Heart left ventricle (tissue), 16 donors: ENCODE measurements around the gene PHACTR3. TPM values are rescaled to one million over a fixed set of nuclear protein-coding genes. Genes with fewer than 3 reads are reported as not detected.

Experiments used
- ATAC-seq, 4 donors: fragments of 200-7000 bp; cut with Tn5 transposase; one replicate each; pipeline ENCODE4 v1.9.1; 2020 to 2022; ENCODE audit warnings: moderate library complexity in 4 of 4, mild to moderate bottlenecking in 3 of 4, moderate number of reproducible peaks in 1 of 4
- DNase-seq, 5 donors: peaks; one replicate each; pipeline ENCODE4 v3.0.0-alpha.2; 2020
- H3K27ac ChIP-seq, 12 donors: fragments of 200-600 bp; sonication (generic) in 4 of 12; one replicate each; pipeline versions ENCODE4 v1.5.0 to v1.8.0; 2016 to 2022; ENCODE audit warnings: mild to moderate bottlenecking in 2 of 12
- H3K27me3 ChIP-seq, 9 donors: fragments of 200-600 bp; sonication (generic) in 2 of 9; one replicate each; pipeline versions ENCODE4 v1.5.1 to v1.8.0; 2016 to 2022; ENCODE audit warnings: mild to moderate bottlenecking in 3 of 9
- H3K36me3 ChIP-seq, 9 donors: fragments of 200-600 bp; sonication (generic) in 2 of 9; one replicate each; pipeline versions ENCODE4 v1.5.0 to v1.8.0; 2018 to 2022; ENCODE audit warnings: mild to moderate bottlenecking in 2 of 9
- H3K4me1 ChIP-seq, 12 donors: fragments of 200-600 bp; sonication (generic) in 4 of 12; one replicate each; pipeline versions ENCODE4 v1.5.0 to v1.8.0; 2016 to 2022; ENCODE audit warnings: mild to moderate bottlenecking in 3 of 12
- H3K4me3 ChIP-seq, 12 donors: fragments of 200-600 bp; sonication (generic) in 4 of 12; one replicate each; pipeline versions ENCODE4 v1.5.0 to v1.8.0; 2017 to 2022; ENCODE audit warnings: mild to moderate bottlenecking in 9 of 12, moderate library complexity in 4 of 12
- H3K9me3 ChIP-seq, 12 donors: fragments of 200-600 bp; sonication (generic) in 4 of 12; one replicate each; pipeline versions ENCODE4 v1.5.0 to v1.8.0; 2016 to 2022; ENCODE audit warnings: mild to moderate bottlenecking in 1 of 12
- CTCF ChIP-seq, 12 donors: fragments of 200-600 bp; sonication (generic) in 4 of 12; IDR thresholded peaks; one replicate each; pipeline versions ENCODE4 v1.5.0 to v1.8.0; 2018 to 2022; ENCODE audit warnings: antibody characterized with exemption in 12 of 12, mild to moderate bottlenecking in 5 of 12
- POLR2A ChIP-seq, 2 donors: fragments of 450-650 bp; IDR thresholded peaks; one replicate each; pipeline ENCODE4 v1.6.1; 2017; ENCODE audit warnings: antibody characterized with exemption in 2 of 2, mild to moderate bottlenecking in 2 of 2, moderate library complexity in 2 of 2
- WGBS, 4 donors: extraction: QIAGEN DNeasy Blood & Tissue Kit in 2 of 4; methylation state at CpG; one replicate each; pipeline versions ENCODE4 v1.1.5 to v1.1.7; 2013 to 2018; 5-methylcytosine and 5-hydroxymethylcytosine counted together
- intact Hi-C, 10 donors: fragments of 100-400 bp; cut with DNase I; formaldehyde crosslinking; loops; one replicate each; pipeline versions ENCODE4 v1.11.1 to v1.14.2; 2022
- polyA plus RNA-seq, 2 donors: library from polyadenylated mRNA; stranded (reverse); fragments of 200-250 nt; gene quantifications; one replicate each; pipeline ENCODE4 v1.2.3, GENCODE V29; 2013
- total RNA-seq, 9 donors: library from RNA; depleted of rRNA in 2 of 9; stranded (reverse); fragments of >200 nt in 2 of 9; fragmentation: NEBNext Ultra II Directional in 3 of 9; extraction: Animal tissue kit (Norgen Biotek cat#: 25700) in 3 of 9; gene quantifications; one replicate each; pipeline versions ENCODE4 v1.1.0 to v1.2.4, GENCODE V29; 2016 to 2023
- donor health status: ischemic (EF 13 %, LVEDD 7.1; RV severe dilation, severe dysfunction).
- donor health status: healthy with polysubstance abuse.
- donor health status: DM: no; HTN: yes; CAD: no.
- donor health status: DM: no; HTN: no; CAD: no.
- donor health status: ischemic (EF 25% LVEDD 6.9; RV normal size, moderate dysfunction).
- donor health status: ischemic (EF 25% LVEDD 5.7; RV mildly dilated, moderate dysfunction).
- donor health status: healthy.
- donor health status: DM: yes; HTN: yes; CAD: no.
- donor health status: ischemic (EF 35%, LVEDD 5.7; RV mildly dilated, moderate dysfunction).
- donor health status: nonischemic (EF 11% LVEDD 7.7; RV severe dilation, severe dysfunction).
- donor health status: DM: yes; HTN: yes; CAD: no.
- donor health status: PGD.
- donor health status: ischemic (EF 29% LVEDD 5.4; RV normal size, mild dysfunction).
- donor health status: nonischemic (EF 23%, LVEDD 6.1; RV moderate dilation, normal function).

PHACTR3 gene
- total and polyA plus RNA-seq, 11 donors, result 0.19 to 14.6 (median 3.5) TPM

DNA sequence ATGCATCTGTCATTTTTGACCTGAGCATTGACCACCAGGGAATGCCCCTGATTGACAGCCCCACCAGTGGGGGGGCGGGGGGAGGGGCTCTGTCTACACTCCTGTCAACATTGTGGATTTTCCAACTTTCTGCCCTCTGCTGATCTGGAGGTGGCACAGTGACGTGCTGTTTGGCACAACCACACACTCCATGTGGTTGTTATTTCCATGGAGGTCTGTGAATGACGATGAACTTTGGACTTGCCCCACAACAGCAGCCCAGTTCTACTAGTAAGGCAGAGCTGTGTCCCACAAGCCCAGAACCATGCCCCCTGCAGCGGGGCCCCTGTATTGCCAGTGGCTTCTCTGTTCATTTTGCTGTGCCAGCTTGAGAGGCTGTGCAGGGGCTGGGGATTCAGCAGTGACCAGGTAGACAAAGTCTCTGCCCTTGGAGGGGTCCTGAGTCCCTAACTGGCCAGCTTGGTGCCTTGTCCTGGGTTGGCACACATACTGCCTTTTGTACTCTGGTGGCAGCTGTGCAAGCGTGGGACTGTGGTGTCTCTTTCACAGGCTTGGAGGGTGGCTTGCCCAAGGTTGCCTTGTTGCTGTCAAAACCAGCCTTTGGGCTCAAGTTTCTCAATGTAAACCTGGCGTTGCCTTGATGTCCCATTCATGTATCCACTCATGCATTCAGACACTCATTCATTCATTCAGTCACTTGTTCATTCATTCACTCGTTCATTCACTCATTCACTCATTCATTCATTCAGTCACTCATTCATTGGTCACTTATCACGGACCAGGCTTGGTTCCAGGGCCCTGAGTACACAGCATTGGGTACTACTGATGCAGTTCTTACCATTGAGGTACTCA lies 220.6 kb downstream of the PHACTR3 start:
- no peak for TF ChIP-seq POLR2A (IDR thresholded peaks at IDR 0.05)
- no peak for TF ChIP-seq CTCF (IDR thresholded peaks at IDR 0.05)
- H3K27me3 ChIP-seq, result no peaks in the 10 kb centered on the region
- no peak overlapping the region for H3K4me3 ChIP-seq
- DNase-seq (no peak), ATAC-seq (no peak)
- WGBS, 4 donors, result 72 to 80% (median 78%) methylated on average over 7 to 8 of the region's 8 CpGs
- H3K27ac ChIP-seq, result no peak overlapping the region
- H3K4me1 ChIP-seq, result peaks cover 0 to 42% (median 5%) of the 10 kb centered on the region in 12 donors
- intact Hi-C loops, result no loop called here
- H3K9me3 ChIP-seq, result no peaks in the 10 kb centered on the region
- no peaks in the 10 kb centered on the region for H3K36me3 ChIP-seq

GRCh38 chr20:59825563-59825920 lies 221.2 kb downstream of the PHACTR3 start:
- intact Hi-C loops, result no loop called here
- peaks cover 0 to 40% (median 4%) of the 10 kb centered on the region in 12 donors for H3K4me1 ChIP-seq
- no peak overlapping the region for H3K4me3 ChIP-seq
- WGBS, 4 donors, result 91 to 97% (median 93%) methylated on average over 4 of the region's 4 CpGs
- ATAC-seq (no peak), DNase-seq (no peak)
- no peaks in the 10 kb centered on the region for H3K9me3 ChIP-seq
- TF ChIP-seq CTCF (IDR thresholded peaks at IDR 0.05) (no peak), POLR2A (IDR thresholded peaks at IDR 0.05) (no peak)
- no peaks in the 10 kb centered on the region for H3K27me3 ChIP-seq
- H3K27ac ChIP-seq, result no peak overlapping the region
- no peaks in the 10 kb centered on the region for H3K36me3 ChIP-seq

- TF ChIP-seq CTCF (IDR thresholded peaks at IDR 0.05) (no peak), POLR2A (IDR thresholded peaks at IDR 0.05) (no peak)
- intact Hi-C loops, result no loop called here
- Histone ChIP-seq H3K4me1 (peaks cover 0 to 40% (median 2%) of the 10 kb centered on the region in 12 donors), H3K9me3 (no peaks in the 10 kb centered on the region), H3K36me3 (no peaks in the 10 kb centered on the region), H3K27ac (no peak overlapping the region), H3K27me3 (no peaks in the 10 kb centered on the region), H3K4me3 (no peak overlapping the region)
- ATAC-seq (peak; percentile 26 to 76 (median 50)), DNase-seq (no peak)
- whole genome bisulfite sequencing, 4 donors, result 67 to 84% (median 75%) methylated on average over 11 of the region's 11 CpGs
Measured at GRCh38 chr20:59825944-59826759, 221.8 kb downstream of the PHACTR3 start.
